ENCODE data around the gene TBCD.

GRCh38 chr17:82800885-82801284 lies 49.0 kb downstream of the TBCD start:
- TF ChIP-seq CTCF (IDR thresholded peaks at IDR 0.05; ENCODE audit: low read length) = no peak
- TF ChIP-seq EZH2phosphoT487 (IDR thresholded peaks at IDR 0.05; ENCODE audit: low read length) = no peak
